Islet of Langerhans (tissue), 1 donor: ENCODE results near the gene PRKCE.

Source experiments
- FAIRE-seq: peaks from one replicate; lab custom pipeline; 2011; peaks lifted over from hg19 to GRCh38; lab: Jason Lieb, UNC

PRKCE gene

GRCh38 chr2:45728458-45728942 lies 77.0 kb downstream of the PRKCE start:
- FAIRE-seq, result no peak

GRCh38 chr2:45729753-45730512 lies 78.5 kb downstream of the PRKCE start:
- no peak for FAIRE-seq

- FAIRE-seq, result no peak
Measured at GRCh38 chr2:45731141-45731540, 79.7 kb downstream of the PRKCE start.

- no peak for FAIRE-seq
Measured at GRCh38 chr2:45732436-45732835, 81.0 kb downstream of the PRKCE start.

GRCh38 chr2:45732946-45733345 lies 81.5 kb downstream of the PRKCE start:
- no peak for FAIRE-seq

GRCh38 chr2:45734336-45734735 lies 82.9 kb downstream of the PRKCE start:
- FAIRE-seq, result no peak

- no peak for FAIRE-seq
Measured at GRCh38 chr2:45734952-45735351, 83.5 kb downstream of the PRKCE start.

GRCh38 chr2:45736757-45737704 lies 85.6 kb downstream of the PRKCE start:
- no peak for FAIRE-seq

GRCh38 chr2:45739796-45740485 lies 88.5 kb downstream of the PRKCE start:
- FAIRE-seq, result no peak

- FAIRE-seq, result no peak
Measured at GRCh38 chr2:45741161-45741850, 89.8 kb downstream of the PRKCE start.

- FAIRE-seq, result no peak
Measured at GRCh38 chr2:45743531-45744396, 92.3 kb downstream of the PRKCE start.

- FAIRE-seq, result no peak
Measured at GRCh38 chr2:45745231-45745630, 93.8 kb downstream of the PRKCE start.

- no peak for FAIRE-seq
Measured at GRCh38 chr2:45746888-45747287, 95.4 kb downstream of the PRKCE start.

- no peak for FAIRE-seq
Measured at GRCh38 chr2:45747363-45747762, 95.9 kb downstream of the PRKCE start.

GRCh38 chr2:45748239-45748638 lies 96.8 kb downstream of the PRKCE start:
- FAIRE-seq, result no peak

- FAIRE-seq, result no peak
Measured at GRCh38 chr2:45750001-45750400, 98.5 kb downstream of the PRKCE start.

GRCh38 chr2:45750484-45750883 lies 99.0 kb downstream of the PRKCE start:
- FAIRE-seq, result no peak

GRCh38 chr2:45753381-45753780 lies 101.9 kb downstream of the PRKCE start:
- FAIRE-seq, result no peak

- FAIRE-seq, result no peak
Measured at GRCh38 chr2:45754131-45755010, 102.9 kb downstream of the PRKCE start.
